HL-60/S4 (cell line): ENCODE results near the gene LIPK.
"Not testable (repeated sequence)": the region's sequence is repeated elsewhere in the genome, so short reads cannot be mapped to it uniquely, and the experiment has no call there.

ENCODE experiments used
- in situ Hi-C: fragments of 300-500 bp; cut with MboI; formaldehyde crosslinking; loops from 2 replicates; pipeline ENCODE4 v1.14.3; 2022; ENCODE audit warnings: low sequenced_read_pairs

The LIPK gene

GRCh38 chr10:88709361-88709760 is 3.3 kb downstream of the LIPK start:
- in situ Hi-C loops = not testable (repeated sequence)

GRCh38 chr10:88715517-88715916 is 9.5 kb downstream of the LIPK start:
- in situ Hi-C loops = no loop called here

- in situ Hi-C loops = no loop called here
These were observed 15.3 kb downstream of the LIPK start for GRCh38 chr10:88721392-88721791.

- in situ Hi-C loops = no loop called here
These were observed 19.7 kb downstream of the LIPK start for GRCh38 chr10:88725798-88726197.

- in situ Hi-C loops = no loop called here
These were observed 22.2 kb downstream of the LIPK start for GRCh38 chr10:88728107-88728763.

- in situ Hi-C loops = no loop called here
These were observed 24.8 kb downstream of the LIPK start for GRCh38 chr10:88730864-88731263.

GRCh38 chr10:88731296-88731695 is 25.2 kb downstream of the LIPK start:
- in situ Hi-C loops = no loop called here

GRCh38 chr10:88733215-88733614 is 27.2 kb downstream of the LIPK start:
- in situ Hi-C loops = no loop called here

GRCh38 chr10:88735661-88736060 is 29.6 kb downstream of the LIPK start:
- in situ Hi-C loops = no loop called here

- in situ Hi-C loops = not testable (repeated sequence)
These were observed 35.9 kb downstream of the LIPK start for GRCh38 chr10:88741921-88742320.

- in situ Hi-C loops = no loop called here
These were observed 36.4 kb downstream of the LIPK start for GRCh38 chr10:88742448-88742847.

GRCh38 chr10:88744002-88744401 is 38.0 kb downstream of the LIPK start:
- in situ Hi-C loops = no loop called here

- in situ Hi-C loops = no loop called here
These were observed 39.6 kb downstream of the LIPK start for GRCh38 chr10:88745633-88746032.

GRCh38 chr10:88754287-88754686 is 48.2 kb downstream of the LIPK start:
- in situ Hi-C loops = no loop called here

- in situ Hi-C loops = no loop called here
These were observed 49.7 kb downstream of the LIPK start for GRCh38 chr10:88755753-88756152.

GRCh38 chr10:88756660-88757059 is 50.6 kb downstream of the LIPK start:
- in situ Hi-C loops = no loop called here

- in situ Hi-C loops = no loop called here
These were observed 53.5 kb downstream of the LIPK start, which contains the start of gene LIPN for GRCh38 chr10:88759366-88760101. Gene LIPN (plus strand): TSS chr10:88760020. CDS start chr10:88761406, 1,386 bp downstream.

GRCh38 chr10:88762906-88763305 is 56.9 kb downstream of the LIPK start:
- in situ Hi-C loops = no loop called here

- in situ Hi-C loops = no loop called here
These were observed 57.4 kb downstream of the LIPK start for GRCh38 chr10:88763441-88763840.

GRCh38 chr10:88764110-88764509 is 58.1 kb downstream of the LIPK start:
- in situ Hi-C loops = no loop called here

- in situ Hi-C loops = no loop called here
These were observed 59.8 kb downstream of the LIPK start for GRCh38 chr10:88765816-88766215.

GRCh38 chr10:88769384-88769783 is 63.3 kb downstream of the LIPK start:
- in situ Hi-C loops = no loop called here
